Osteocyte (in vitro differentiated cells): ENCODE results near the gene ACTN2. TPM values are rescaled to one million over a fixed set of nuclear protein-coding genes. Genes with fewer than 3 reads are reported as not detected.

Experiments used
- DNase-seq: peaks from one replicate; pipeline ENCODE4 v3.0.0; 2021; ENCODE audit warnings: mixed read lengths; ENCODE audit not compliant: unreplicated experiment; ENCODE audit errors: extremely low spot score
- H3K27ac Mint-ChIP-seq: one replicate; pipeline ENCODE4 v1.8.0; 2021; ENCODE audit warnings: mild to moderate bottlenecking, mixed read lengths; ENCODE audit not compliant: unreplicated experiment
- H3K27me3 Mint-ChIP-seq: one replicate; pipeline ENCODE4 v1.8.0; 2021; ENCODE audit warnings: mixed read lengths; ENCODE audit not compliant: unreplicated experiment
- H3K36me3 Mint-ChIP-seq: one replicate; pipeline ENCODE4 v1.8.0; 2021; ENCODE audit warnings: mixed read lengths; ENCODE audit not compliant: unreplicated experiment
- H3K4me1 Mint-ChIP-seq: one replicate; pipeline ENCODE4 v1.8.0; 2021; ENCODE audit warnings: mixed read lengths; ENCODE audit not compliant: unreplicated experiment
- H3K4me3 Mint-ChIP-seq: one replicate; pipeline ENCODE4 v1.8.0; 2021; ENCODE audit warnings: mild to moderate bottlenecking, moderate library complexity, mixed read lengths; ENCODE audit not compliant: unreplicated experiment
- H3K9me3 Mint-ChIP-seq: one replicate; pipeline ENCODE4 v1.8.0; 2021; ENCODE audit warnings: mixed read lengths; ENCODE audit not compliant: unreplicated experiment
- CTCF ChIP-seq: fragments of 200-600 bp; sonication (generic); IDR thresholded peaks from 2 replicates; pipeline ENCODE4 v1.5.0; 2021; ENCODE audit warnings: antibody characterized with exemption, mild to moderate bottlenecking, moderate library complexity
- total RNA-seq: library from RNA; stranded (reverse); gene quantifications from 2 replicates; pipeline ENCODE4 v1.2.1, GENCODE V29; 2021

The ACTN2 gene
- total RNA-seq, 1 donor from 2014 or later = not detected

DNA sequence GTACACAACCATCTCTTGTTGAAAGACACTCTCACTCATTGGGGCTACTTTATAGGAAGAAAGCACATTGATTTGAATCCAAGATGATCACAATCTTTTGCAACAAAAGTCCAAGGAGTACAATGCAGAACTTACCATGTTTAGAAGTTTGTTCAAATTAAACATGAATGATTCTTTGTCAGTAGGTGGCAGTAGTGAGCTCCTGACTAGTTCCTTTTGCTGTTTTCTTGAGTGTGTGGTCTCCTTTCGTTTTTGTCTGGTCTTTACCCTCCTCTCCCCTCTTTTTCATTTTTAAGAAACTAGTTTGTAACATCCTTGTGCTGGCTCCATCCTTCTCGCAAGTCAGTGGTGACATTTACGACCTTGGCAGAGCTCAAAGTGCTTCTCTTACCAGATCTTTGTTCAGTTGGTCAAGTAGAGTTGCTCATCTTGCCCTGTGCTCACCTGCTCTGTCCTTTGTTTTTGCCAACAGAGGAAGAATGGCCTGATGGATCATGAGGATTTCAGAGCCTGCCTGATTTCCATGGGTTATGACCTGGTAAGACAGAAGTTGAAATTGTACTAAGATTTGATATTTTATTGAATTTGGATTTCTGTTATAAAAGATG lies 73.1 kb downstream of the ACTN2 start:
- no peak for DNase-seq

GRCh38 chr1:236760480-236760879 lies 74.2 kb downstream of the ACTN2 start:
- no peak overlapping the region for H3K4me3 Mint-ChIP-seq
- peaks cover 8% of the 10 kb centered on the region for H3K27me3 Mint-ChIP-seq
- peaks cover 2% of the 10 kb centered on the region for H3K4me1 Mint-ChIP-seq
- no peaks in the 10 kb centered on the region for H3K36me3 Mint-ChIP-seq
- TF ChIP-seq CTCF = no peak
- H3K9me3 Mint-ChIP-seq = no peaks in the 10 kb centered on the region
- no peak overlapping the region for H3K27ac Mint-ChIP-seq
- DNase-seq = no peak

More for the DNA sequence above, 73.1 kb downstream of the ACTN2 start:
- Mint-ChIP-seq H3K9me3 (no peaks in the 10 kb centered on the region), H3K4me1 (peaks cover 2% of the 10 kb centered on the region), H3K36me3 (no peaks in the 10 kb centered on the region), H3K27ac (no peak overlapping the region), H3K4me3 (no peak overlapping the region), H3K27me3 (peaks cover 8% of the 10 kb centered on the region)
- peak; percentile 71 for TF ChIP-seq CTCF

DNA sequence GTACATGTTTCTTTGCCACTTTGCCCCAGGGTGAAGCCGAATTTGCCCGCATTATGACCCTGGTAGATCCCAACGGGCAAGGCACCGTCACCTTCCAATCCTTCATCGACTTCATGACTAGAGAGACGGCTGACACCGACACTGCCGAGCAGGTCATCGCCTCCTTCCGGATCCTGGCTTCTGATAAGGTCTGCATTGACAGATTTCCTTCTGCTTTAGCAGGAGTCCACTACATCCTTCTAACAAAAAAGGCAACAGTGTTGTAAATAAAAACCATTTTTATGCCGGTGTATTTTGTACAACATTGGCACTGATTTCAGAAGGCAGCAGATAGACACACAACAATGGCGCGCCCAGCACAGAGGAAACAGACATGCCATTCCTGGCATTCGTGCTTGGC lies 74.7 kb downstream of the ACTN2 start:
- no peak overlapping the region for H3K27ac Mint-ChIP-seq
- H3K36me3 Mint-ChIP-seq = no peaks in the 10 kb centered on the region
- H3K27me3 Mint-ChIP-seq = peaks cover 8% of the 10 kb centered on the region
- DNase-seq = no peak
- H3K4me3 Mint-ChIP-seq = no peak overlapping the region
- no peaks in the 10 kb centered on the region for H3K9me3 Mint-ChIP-seq
- peaks cover 2% of the 10 kb centered on the region for H3K4me1 Mint-ChIP-seq
- TF ChIP-seq CTCF = no peak

GRCh38 chr1:236761397-236762132 lies 75.3 kb downstream of the ACTN2 start:
- Mint-ChIP-seq H3K36me3 (no peaks in the 10 kb centered on the region), H3K27me3 (peaks cover 8% of the 10 kb centered on the region), H3K4me3 (no peak overlapping the region), H3K27ac (no peak overlapping the region), H3K9me3 (no peaks in the 10 kb centered on the region), H3K4me1 (peaks cover 2% of the 10 kb centered on the region)
- TF ChIP-seq CTCF = no peak
- DNase-seq = no peak

DNA sequence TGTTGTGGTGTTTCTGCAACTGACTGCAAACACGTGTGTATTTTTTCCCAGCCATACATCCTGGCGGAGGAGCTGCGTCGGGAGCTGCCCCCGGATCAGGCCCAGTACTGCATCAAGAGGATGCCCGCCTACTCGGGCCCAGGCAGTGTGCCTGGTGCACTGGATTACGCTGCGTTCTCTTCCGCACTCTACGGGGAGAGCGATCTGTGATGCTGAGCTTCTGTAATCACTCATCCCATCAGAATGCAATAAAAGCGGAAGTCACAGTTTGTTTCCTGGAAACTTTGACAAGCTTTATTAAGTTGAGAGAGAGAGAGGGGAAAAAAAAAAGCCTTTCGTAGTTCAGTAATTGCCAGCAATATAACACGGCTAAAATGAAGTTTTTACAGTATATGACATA lies 76.1 kb downstream of the ACTN2 start:
- Mint-ChIP-seq H3K4me3 (no peak overlapping the region), H3K27me3 (peaks cover 8% of the 10 kb centered on the region), H3K4me1 (peaks cover 2% of the 10 kb centered on the region), H3K36me3 (no peaks in the 10 kb centered on the region), H3K9me3 (no peaks in the 10 kb centered on the region), H3K27ac (no peak overlapping the region)
- no peak for DNase-seq
- TF ChIP-seq CTCF = no peak
